GM12878 (cell line): ENCODE results near the gene TLK2.

Source experiments
- CHD2 ChIP-seq: IDR thresholded peaks from 2 replicates; pipeline ENCODE4 v1.6.1; 2011; ENCODE audit warnings: low read depth, low read length, improper control_type of control experiment, borderline replicate concordance
- CREB1 ChIP-seq: IDR thresholded peaks from 2 replicates; pipeline ENCODE4 v1.6.1; 2012; ENCODE audit warnings: low read depth, mild to moderate bottlenecking, inconsistent platforms
- CTCF ChIP-seq, 3 experiments: IDR thresholded peaks in 2 of 3; conservative IDR thresholded peaks in 1 of 3; 2 replicates each; pipeline ENCODE4 v1.5.1; 2011; ENCODE audit warnings: low read depth in 3 of 3, low read length in 3 of 3, mild to moderate bottlenecking in 3 of 3, control low read depth in 2 of 3, moderate library complexity in 2 of 3, inconsistent platforms in 1 of 3, mixed read lengths in 1 of 3; ENCODE audit not compliant: control insufficient read depth in 2 of 3, insufficient read depth in 1 of 3; ENCODE audit errors: extremely low read depth in 1 of 3
- FOS ChIP-seq: IDR thresholded peaks from 3 replicates; pipeline ENCODE4 v1.6.1; 2011; ENCODE audit warnings: borderline replicate concordance; ENCODE audit not compliant: insufficient read length; ENCODE audit errors: extremely low read depth
- JUND ChIP-seq: IDR thresholded peaks from 2 replicates; pipeline ENCODE4 v1.6.1; 2012; ENCODE audit warnings: low read depth, mild to moderate bottlenecking, low read length, improper control_type of control experiment, moderate library complexity
- NFYB ChIP-seq: IDR thresholded peaks from 2 replicates; pipeline ENCODE4 v1.6.1; 2011; ENCODE audit warnings: low read depth, mild to moderate bottlenecking, low read length, improper control_type of control experiment, moderate library complexity; ENCODE audit not compliant: insufficient read depth
- NRF1 ChIP-seq: conservative IDR thresholded peaks from 2 replicates; pipeline ENCODE4 v1.6.1; 2011; ENCODE audit warnings: mild to moderate bottlenecking, low read depth, low read length, improper control_type of control experiment
- POLR2AphosphoS5 ChIP-seq: IDR thresholded peaks from 2 replicates; pipeline ENCODE4 v1.6.1; 2011; ENCODE audit warnings: mild to moderate bottlenecking, low read length, inconsistent platforms
- RAD21 ChIP-seq: IDR thresholded peaks from 2 replicates; pipeline ENCODE4 v1.6.1; 2011; ENCODE audit warnings: mild to moderate bottlenecking, low read depth, low read length, moderate library complexity; ENCODE audit not compliant: insufficient read depth
- SIN3A ChIP-seq: IDR thresholded peaks from 2 replicates; pipeline ENCODE4 v1.6.1; 2012; ENCODE audit warnings: low read depth, low read length, improper control_type of control experiment
- USF2 ChIP-seq: IDR thresholded peaks from 2 replicates; pipeline ENCODE4 v1.6.1; 2011; ENCODE audit warnings: low read depth, low read length, improper control_type of control experiment, borderline replicate concordance
- TF ChIP-seq, protein P1 (sequence below): fragments of 150-350 bp; IDR thresholded peaks from 2 replicates; pipeline ENCODE4 v1.6.1; 2014; ENCODE audit warnings: mild to moderate bottlenecking, low read depth, low read length
- TF ChIP-seq, protein P2 (sequence below): IDR thresholded peaks from 2 replicates; pipeline ENCODE4 v1.6.1; 2012; ENCODE audit warnings: low read depth, low read length, improper control_type of control experiment

DNA sequence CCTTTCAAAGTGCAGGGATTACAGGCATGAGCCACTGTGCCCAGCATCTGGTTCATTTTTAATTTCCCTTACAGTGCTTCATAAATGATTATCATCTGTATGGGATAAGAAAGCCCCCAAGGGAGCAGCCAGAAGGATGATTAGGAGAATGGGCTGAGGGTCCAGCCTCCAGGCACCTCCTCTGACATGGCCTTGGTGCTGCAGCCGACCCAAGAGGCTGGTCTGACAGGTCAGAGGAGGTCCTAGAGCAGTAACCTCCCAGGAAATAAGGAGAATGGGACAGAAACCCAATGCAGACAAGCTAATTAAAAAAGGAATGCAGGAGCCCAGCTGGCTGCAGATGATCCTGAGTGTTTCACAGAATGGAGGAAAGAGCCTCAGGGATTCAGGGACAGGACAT lies 177.8 kb downstream of the TLK2 start:
- TF ChIP-seq CREB1 (no peak), JUND (no peak), NRF1 (no peak), RAD21 (no peak), POLR2AphosphoS5 (no peak), CTCF (IDR thresholded peaks at IDR 0.05 in 2 of 3, conservative IDR thresholded peaks at IDR 0.05 in 1 of 3; ENCODE audit: control insufficient read depth in 2 of 3, extremely low read depth in 1 of 3, insufficient read depth in 1 of 3, low read depth in 3 of 3, low read length in 3 of 3) (no peak), FOS (no peak), USF2 (no peak), NFYB (no peak), CHD2 (no peak), SIN3A (no peak)
- TF ChIP-seq, protein P1, sequence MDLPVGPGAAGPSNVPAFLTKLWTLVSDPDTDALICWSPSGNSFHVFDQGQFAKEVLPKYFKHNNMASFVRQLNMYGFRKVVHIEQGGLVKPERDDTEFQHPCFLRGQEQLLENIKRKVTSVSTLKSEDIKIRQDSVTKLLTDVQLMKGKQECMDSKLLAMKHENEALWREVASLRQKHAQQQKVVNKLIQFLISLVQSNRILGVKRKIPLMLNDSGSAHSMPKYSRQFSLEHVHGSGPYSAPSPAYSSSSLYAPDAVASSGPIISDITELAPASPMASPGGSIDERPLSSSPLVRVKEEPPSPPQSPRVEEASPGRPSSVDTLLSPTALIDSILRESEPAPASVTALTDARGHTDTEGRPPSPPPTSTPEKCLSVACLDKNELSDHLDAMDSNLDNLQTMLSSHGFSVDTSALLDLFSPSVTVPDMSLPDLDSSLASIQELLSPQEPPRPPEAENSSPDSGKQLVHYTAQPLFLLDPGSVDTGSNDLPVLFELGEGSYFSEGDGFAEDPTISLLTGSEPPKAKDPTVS, result no peak
- TF ChIP-seq, protein P2, sequence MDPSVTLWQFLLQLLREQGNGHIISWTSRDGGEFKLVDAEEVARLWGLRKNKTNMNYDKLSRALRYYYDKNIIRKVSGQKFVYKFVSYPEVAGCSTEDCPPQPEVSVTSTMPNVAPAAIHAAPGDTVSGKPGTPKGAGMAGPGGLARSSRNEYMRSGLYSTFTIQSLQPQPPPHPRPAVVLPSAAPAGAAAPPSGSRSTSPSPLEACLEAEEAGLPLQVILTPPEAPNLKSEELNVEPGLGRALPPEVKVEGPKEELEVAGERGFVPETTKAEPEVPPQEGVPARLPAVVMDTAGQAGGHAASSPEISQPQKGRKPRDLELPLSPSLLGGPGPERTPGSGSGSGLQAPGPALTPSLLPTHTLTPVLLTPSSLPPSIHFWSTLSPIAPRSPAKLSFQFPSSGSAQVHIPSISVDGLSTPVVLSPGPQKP, result no peak
